H9 (cell line): ENCODE results near the gene KCNAB3. TPM values are rescaled to one million over a fixed set of nuclear protein-coding genes. Genes with fewer than 3 reads are reported as not detected.
A peak's percentile ranks its signal among the peaks of the same experiment; 100 is the strongest.

Experiments used
- DNase-seq: peaks from one replicate; pipeline ENCODE4 v3.0.0-alpha.2; 2017
- H2AFZ ChIP-seq: one replicate; pipeline ENCODE4 v1.6.1; 2013; ENCODE audit warnings: mild to moderate bottlenecking, low read length, control low read depth, moderate library complexity
- H2AK5ac ChIP-seq: 2 replicates; pipeline ENCODE4 v1.6.1; 2013; ENCODE audit warnings: low read length, control low read depth, mixed read lengths; ENCODE audit not compliant: insufficient read length
- H2BK120ac ChIP-seq: one replicate; pipeline ENCODE4 v1.6.1; 2013; ENCODE audit warnings: low read depth, mild to moderate bottlenecking, low read length, control low read depth, inconsistent platforms; ENCODE audit not compliant: poor library complexity, severe bottlenecking
- H2BK12ac ChIP-seq: 2 replicates; pipeline ENCODE4 v1.6.1; 2013; ENCODE audit warnings: low read length, control low read depth, mixed read lengths, low read depth; ENCODE audit not compliant: insufficient read length
- H2BK15ac ChIP-seq: 2 replicates; pipeline ENCODE4 v1.6.1; 2013; ENCODE audit warnings: low read depth, low read length, control low read depth
- H2BK20ac ChIP-seq: one replicate; pipeline ENCODE4 v1.6.1; 2013; ENCODE audit warnings: low read depth, mild to moderate bottlenecking, low read length, control low read depth, inconsistent platforms; ENCODE audit not compliant: poor library complexity, severe bottlenecking
- H2BK5ac ChIP-seq: 2 replicates; pipeline ENCODE4 v1.6.1; 2013; ENCODE audit warnings: low read length, control low read depth, mixed read lengths; ENCODE audit not compliant: insufficient read length
- H3K14ac ChIP-seq: 2 replicates; pipeline ENCODE4 v1.6.1; 2013; ENCODE audit warnings: low read length, control low read depth; ENCODE audit not compliant: insufficient read depth
- H3K18ac ChIP-seq: 2 replicates; pipeline ENCODE4 v1.6.1; 2013; ENCODE audit warnings: low read depth, mild to moderate bottlenecking, mixed read lengths, low read length, control low read depth; ENCODE audit not compliant: insufficient read length
- H3K23ac ChIP-seq: 2 replicates; pipeline ENCODE4 v1.6.1; 2013; ENCODE audit warnings: low read length, control low read depth, mixed read lengths, low read depth; ENCODE audit not compliant: insufficient read length
- H3K23me2 ChIP-seq: 2 replicates; pipeline ENCODE4 v1.6.1; 2013; ENCODE audit warnings: low read depth, mild to moderate bottlenecking, mixed read lengths, low read length, control low read depth; ENCODE audit not compliant: insufficient read length, poor library complexity, severe bottlenecking
- H3K27ac ChIP-seq: 2 replicates; pipeline ENCODE4 v1.5.1; 2013; ENCODE audit warnings: low read length, control low read depth, mixed read lengths, low read depth; ENCODE audit not compliant: insufficient read length
- H3K27me3 ChIP-seq: 2 replicates; pipeline ENCODE4 v1.6.1; 2013; ENCODE audit warnings: low read length, control low read depth, inconsistent platforms; ENCODE audit not compliant: insufficient read depth
- H3K4ac ChIP-seq: 2 replicates; pipeline ENCODE4 v1.6.1; 2013; ENCODE audit warnings: low read depth, mild to moderate bottlenecking, control low read depth, inconsistent platforms, low read length, moderate library complexity
- H3K4me1 ChIP-seq: 2 replicates; pipeline ENCODE4 v1.6.1; 2013; ENCODE audit warnings: low read length, control low read depth, inconsistent platforms; ENCODE audit not compliant: insufficient read depth
- H3K4me2 ChIP-seq: 2 replicates; pipeline ENCODE4 v1.6.1; 2013; ENCODE audit warnings: low read length, control low read depth, mixed read lengths; ENCODE audit not compliant: insufficient read length, insufficient read depth
- H3K56ac ChIP-seq: 2 replicates; pipeline ENCODE4 v1.6.1; 2013; ENCODE audit warnings: low read depth, mild to moderate bottlenecking, mixed read lengths, low read length, control low read depth; ENCODE audit not compliant: insufficient read length
- H3K79me1 ChIP-seq: 2 replicates; pipeline ENCODE4 v1.6.1; 2013; ENCODE audit warnings: low read depth, mild to moderate bottlenecking, moderate library complexity, low read length, control low read depth, inconsistent platforms; ENCODE audit not compliant: insufficient read depth, poor library complexity, severe bottlenecking
- H3K79me2 ChIP-seq: 2 replicates; pipeline ENCODE4 v1.6.1; 2013; ENCODE audit warnings: low read length, control low read depth, inconsistent platforms; ENCODE audit not compliant: insufficient read depth
- H3K9ac ChIP-seq: 2 replicates; pipeline ENCODE4 v1.6.1; 2013; ENCODE audit warnings: low read length, control low read depth, mixed read lengths; ENCODE audit not compliant: insufficient read length; ENCODE audit errors: extremely low read depth
- H3K9me3 ChIP-seq: one replicate; pipeline ENCODE4 v1.6.1; 2013; ENCODE audit warnings: low read depth, low read length, inconsistent platforms; ENCODE audit not compliant: control insufficient read depth
- H3T11ph ChIP-seq: one replicate; pipeline ENCODE4 v1.6.1; 2013; ENCODE audit warnings: mild to moderate bottlenecking, low read length, control low read depth, inconsistent platforms
- H4K20me1 ChIP-seq: one replicate; pipeline ENCODE4 v1.6.1; 2013; ENCODE audit not compliant: control insufficient read depth, insufficient read length, insufficient read depth
- H4K5ac ChIP-seq: 2 replicates; pipeline ENCODE4 v1.6.1; 2013; ENCODE audit warnings: low read depth, mild to moderate bottlenecking, mixed read lengths, low read length, control low read depth; ENCODE audit not compliant: insufficient read length
- H4K8ac ChIP-seq: replicated peaks from 2 replicates; pipeline ENCODE4 v1.6.1; 2013; ENCODE audit warnings: low read length, control low read depth, mixed read lengths, low read depth; ENCODE audit not compliant: insufficient read length
- H4K91ac ChIP-seq: 2 replicates; pipeline ENCODE4 v1.6.1; 2013; ENCODE audit warnings: low read depth, mild to moderate bottlenecking, moderate library complexity, mixed read lengths, low read length, control low read depth; ENCODE audit not compliant: insufficient read length
- H3K27ac Mint-ChIP-seq, 3 experiments: 2 replicates in 2 of 3; 3 replicates in 1 of 3; pipeline ENCODE4 v1.8.0; 2020 to 2021; ENCODE audit warnings: mixed read lengths in 3 of 3, mild to moderate bottlenecking in 1 of 3, moderate library complexity in 1 of 3
- H3K27me3 Mint-ChIP-seq: 2 replicates; pipeline ENCODE4 v1.8.0; 2021; ENCODE audit warnings: low read depth, mild to moderate bottlenecking, moderate library complexity, mixed read lengths
- H3K36me3 Mint-ChIP-seq, 3 experiments: 2 replicates in 2 of 3; 3 replicates in 1 of 3; pipeline ENCODE4 v1.8.0; 2020 to 2021; ENCODE audit warnings: low read depth in 3 of 3, mixed read lengths in 3 of 3; ENCODE audit not compliant: insufficient read depth in 1 of 3
- H3K4me1 Mint-ChIP-seq, 2 experiments: 2 replicates each; pipeline ENCODE4 v1.8.0; 2020; ENCODE audit warnings: mixed read lengths in 2 of 2
- H3K4me3 Mint-ChIP-seq, 2 experiments: 2 replicates in 1 of 2; 3 replicates in 1 of 2; pipeline ENCODE4 v1.8.0; 2020 to 2021; ENCODE audit warnings: mild to moderate bottlenecking in 2 of 2, mixed read lengths in 2 of 2, moderate library complexity in 1 of 2
- H3K9me3 Mint-ChIP-seq, 2 experiments: 2 replicates in 1 of 2; 3 replicates in 1 of 2; pipeline ENCODE4 v1.8.0; 2020; ENCODE audit warnings: mild to moderate bottlenecking in 2 of 2, mixed read lengths in 2 of 2, moderate library complexity in 1 of 2
- WGBS: extraction: QIAGEN DNeasy Blood & Tissue Kit; methylation state at CpG from one replicate; pipeline ENCODE4 v1.1.7; 2013; ENCODE audit warnings: missing lambda C conversion rate, low lambda C conversion rate, mixed read lengths; ENCODE audit not compliant: insufficient read length; ENCODE audit errors: extremely low coverage; 5-methylcytosine and 5-hydroxymethylcytosine counted together
- total RNA-seq: library from RNA; stranded (reverse); gene quantifications from 2 replicates; pipeline ENCODE4 v1.2.1, GENCODE V29; 2021
- TF ChIP-seq, protein P1 (sequence below): fragments of 200-600 bp; sonication (generic); conservative IDR thresholded peaks from 3 replicates; pipeline ENCODE4 v1.8.0; 2021; ENCODE audit warnings: antibody characterized with exemption, mild to moderate bottlenecking

The KCNAB3 gene
- total RNA-seq, 1 experiment from 2014 or later: 6.4 TPM

DNA sequence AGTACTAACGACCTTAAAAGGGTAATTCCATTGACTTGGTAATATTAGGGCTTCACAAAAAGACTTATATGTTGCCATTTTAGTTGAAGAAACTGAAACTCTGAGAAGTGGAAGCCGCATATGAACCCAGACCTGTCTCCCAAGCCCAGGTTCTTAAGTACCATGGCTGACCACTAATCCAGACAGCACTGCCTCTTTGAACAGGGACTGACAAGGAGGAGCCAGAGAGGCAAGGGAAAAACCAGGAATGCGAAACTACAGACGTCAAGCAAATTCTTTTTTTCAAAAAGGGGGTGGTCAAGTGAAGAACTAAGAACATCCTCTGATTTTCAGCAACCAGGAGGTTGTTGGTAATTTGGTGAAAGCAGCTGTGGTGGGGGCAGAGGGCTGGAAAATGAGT is 56.6 kb downstream of the KCNAB3 start:
- H3K27ac Mint-ChIP-seq: peak overlapping the region in 1 of 3 experiments; percentile 5; a peak in 1 of 7 replicates
- no peaks in the 10 kb centered on the region for H3K27me3 Mint-ChIP-seq
- no peak overlapping the region for H3K27ac ChIP-seq
- no peak overlapping the region for H3K4me2 ChIP-seq
- no peak overlapping the region for H4K8ac ChIP-seq
- no peak overlapping the region for H2BK20ac ChIP-seq
- TF ChIP-seq, protein P1, sequence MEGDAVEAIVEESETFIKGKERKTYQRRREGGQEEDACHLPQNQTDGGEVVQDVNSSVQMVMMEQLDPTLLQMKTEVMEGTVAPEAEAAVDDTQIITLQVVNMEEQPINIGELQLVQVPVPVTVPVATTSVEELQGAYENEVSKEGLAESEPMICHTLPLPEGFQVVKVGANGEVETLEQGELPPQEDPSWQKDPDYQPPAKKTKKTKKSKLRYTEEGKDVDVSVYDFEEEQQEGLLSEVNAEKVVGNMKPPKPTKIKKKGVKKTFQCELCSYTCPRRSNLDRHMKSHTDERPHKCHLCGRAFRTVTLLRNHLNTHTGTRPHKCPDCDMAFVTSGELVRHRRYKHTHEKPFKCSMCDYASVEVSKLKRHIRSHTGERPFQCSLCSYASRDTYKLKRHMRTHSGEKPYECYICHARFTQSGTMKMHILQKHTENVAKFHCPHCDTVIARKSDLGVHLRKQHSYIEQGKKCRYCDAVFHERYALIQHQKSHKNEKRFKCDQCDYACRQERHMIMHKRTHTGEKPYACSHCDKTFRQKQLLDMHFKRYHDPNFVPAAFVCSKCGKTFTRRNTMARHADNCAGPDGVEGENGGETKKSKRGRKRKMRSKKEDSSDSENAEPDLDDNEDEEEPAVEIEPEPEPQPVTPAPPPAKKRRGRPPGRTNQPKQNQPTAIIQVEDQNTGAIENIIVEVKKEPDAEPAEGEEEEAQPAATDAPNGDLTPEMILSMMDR: no peak
- no peak overlapping the region for H3K9ac ChIP-seq
- no peak overlapping the region for H3K56ac ChIP-seq
- no peak overlapping the region for H4K5ac ChIP-seq
- H3K79me1 ChIP-seq: no peaks in the 10 kb centered on the region
- no CpG with 5 or more reads among the region's 4 CpGs for WGBS
- H3K23me2 ChIP-seq: no peaks in the 10 kb centered on the region
- no peak for DNase-seq
- H3K9me3 Mint-ChIP-seq: no peaks in the 10 kb centered on the region
- H3K18ac ChIP-seq: no peak overlapping the region
- no peaks in the 10 kb centered on the region for H3K4me1 ChIP-seq
- no peak overlapping the region for H2BK12ac ChIP-seq
- peaks cover 0 to 6% (median 0%) of the 10 kb centered on the region in 3 experiments; a peak in 1 of 7 replicates for H3K36me3 Mint-ChIP-seq
- no peak overlapping the region for H2BK5ac ChIP-seq
- H3T11ph ChIP-seq: no peak overlapping the region
- no peak overlapping the region for H3K23ac ChIP-seq
- no peaks in the 10 kb centered on the region for H4K20me1 ChIP-seq
- H2AFZ ChIP-seq: no peak overlapping the region
- no peak overlapping the region for H3K4ac ChIP-seq
- H2BK120ac ChIP-seq: no peak overlapping the region
- H2AK5ac ChIP-seq: no peak overlapping the region
- H3K4me1 Mint-ChIP-seq: peaks cover 0 to 3% of the 10 kb centered on the region in 2 experiments; a peak in 1 of 4 replicates
- H3K79me2 ChIP-seq: no peaks in the 10 kb centered on the region
- H3K14ac ChIP-seq: no peak overlapping the region
- H3K9me3 ChIP-seq: no peaks in the 10 kb centered on the region
- no peak overlapping the region for H4K91ac ChIP-seq
- H3K27me3 ChIP-seq: no peaks in the 10 kb centered on the region
- H2BK15ac ChIP-seq: no peak overlapping the region
- H3K4me3 Mint-ChIP-seq: no peak overlapping the region

Other genes starting within 250 kb of the KCNAB3 start
- 163 and 164 TPM in 2 replicates for gene TP53, start 242.4 kb downstream of the KCNAB3 start, total RNA-seq
- 27.0 and 29.8 TPM in 2 replicates for gene WRAP53, start 241.4 kb downstream of the KCNAB3 start, total RNA-seq
- 11.3 and 11.4 TPM in 2 replicates for gene EFNB3, start 224.7 kb downstream of the KCNAB3 start, total RNA-seq
- gene DNAH2, start 212.1 kb downstream of the KCNAB3 start, total RNA-seq: 0.15 and 0.22 TPM in 2 replicates
- gene KDM6B, start 95.6 kb downstream of the KCNAB3 start, total RNA-seq: 26.7 and 28.9 TPM in 2 replicates
- gene TMEM88, start 74.8 kb downstream of the KCNAB3 start, total RNA-seq: 8.9 and 11.3 TPM in 2 replicates
- 40.0 and 50.2 TPM in 2 replicates for gene NAA38, start 72.3 kb downstream of the KCNAB3 start, total RNA-seq
- 17.1 and 18.0 TPM in 2 replicates for gene CYB5D1, start 71.9 kb downstream of the KCNAB3 start, total RNA-seq
- gene CHD3, start 41.1 kb downstream of the KCNAB3 start, total RNA-seq: 33.2 and 35.7 TPM in 2 replicates
- 1.9 and 2.5 TPM in 2 replicates for gene RNF227, start 13.6 kb downstream of the KCNAB3 start, total RNA-seq
- 132 and 160 TPM in 2 replicates for gene TRAPPC1, start 2.1 kb upstream of the KCNAB3 start, total RNA-seq
- 25.8 and 30.1 TPM in 2 replicates for gene CNTROB, start 2.4 kb upstream of the KCNAB3 start, total RNA-seq
- 0.15 and 0.35 TPM in 2 replicates for gene GUCY2D, start 72.8 kb upstream of the KCNAB3 start, total RNA-seq
- 0.11 TPM in 1 of 2 replicates, not detected in the other for gene ALOX15B, start 109.2 kb upstream of the KCNAB3 start, total RNA-seq
- 0.86 and 1.2 TPM in 2 replicates for gene ALOX12B, start 157.9 kb upstream of the KCNAB3 start, total RNA-seq
- gene ALOXE3, start 188.7 kb upstream of the KCNAB3 start, total RNA-seq: 0.13 and 0.42 TPM in 2 replicates
- gene HES7, start 194.2 kb upstream of the KCNAB3 start, total RNA-seq: 0.26 and 0.33 TPM in 2 replicates
- gene PER1, start 222.5 kb upstream of the KCNAB3 start, total RNA-seq: 36.5 and 37.2 TPM in 2 replicates
- 22.8 and 22.9 TPM in 2 replicates for gene VAMP2, start 233.1 kb upstream of the KCNAB3 start, total RNA-seq
- 12.7 and 14.3 TPM in 2 replicates for gene TMEM107, start 246.5 kb upstream of the KCNAB3 start, total RNA-seq